Measurements from ENCODE around the gene THY1. TPM values are rescaled to one million over a fixed set of nuclear protein-coding genes. Genes with fewer than 3 reads are reported as not detected.

Gene THY1
- polyA plus RNA-seq, 1 donor from 2014 or later = 98.3 TPM

DNA sequence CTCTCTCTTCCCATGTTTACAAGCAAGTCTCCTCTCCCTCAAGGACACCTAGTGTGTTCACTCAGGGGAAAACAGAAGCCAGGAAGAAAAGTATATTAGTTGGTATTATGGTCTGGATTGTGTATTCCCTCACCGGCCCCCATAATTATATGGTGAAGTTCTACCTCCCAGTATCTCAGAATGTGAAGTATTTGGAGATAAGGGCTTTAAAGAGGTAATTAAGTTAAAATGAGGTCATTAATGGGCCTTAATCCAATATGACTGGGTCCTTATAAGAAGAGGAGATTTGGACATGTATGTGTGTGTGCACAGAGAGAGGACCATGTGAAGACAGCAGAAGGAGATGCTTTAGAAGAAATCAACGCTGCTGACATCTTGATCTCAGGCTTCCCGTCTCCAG lies 26.5 kb upstream of the THY1 start:
- no peaks in the 10 kb centered on the region for H3K79me2 ChIP-seq (replicated peaks; ENCODE audit: insufficient read depth, low read length)

DNA sequence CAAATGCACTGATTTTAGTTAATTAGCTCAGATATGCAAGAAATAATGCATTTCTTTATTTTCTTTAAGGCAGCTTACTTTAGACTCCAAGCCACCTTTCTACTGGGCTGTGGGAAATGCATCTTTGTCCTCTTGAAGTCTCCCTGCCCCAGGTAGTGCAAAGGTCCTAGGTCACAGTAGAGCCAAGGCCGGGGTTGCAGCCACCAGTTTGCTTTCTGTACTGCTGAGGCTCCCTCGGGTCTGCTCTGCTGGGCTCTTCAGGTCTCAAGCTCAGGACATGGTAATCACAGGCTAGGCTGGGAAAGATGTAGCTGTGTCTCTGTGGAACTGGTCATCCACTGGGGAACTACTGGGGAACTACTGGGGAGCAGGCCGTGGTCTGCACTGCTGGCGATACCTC lies 25.4 kb upstream of the THY1 start:
- H4K20me1 ChIP-seq (ENCODE audit: insufficient read depth) = no peaks in the 10 kb centered on the region

More for the DNA sequence above, 26.5 kb upstream of the THY1 start:
- H3K27ac ChIP-seq (ENCODE audit: low read length) = no peak overlapping the region
- no peaks in the 10 kb centered on the region for H3F3A ChIP-seq (ENCODE audit: insufficient read depth, low read length, poor library complexity, severe bottlenecking)
- no peak overlapping the region for H3K9ac ChIP-seq (ENCODE audit: low read length)
- no peaks in the 10 kb centered on the region for H4K20me1 ChIP-seq (ENCODE audit: insufficient read depth)
- no peak for TF ChIP-seq SMC3 (conservative IDR thresholded peaks at IDR 0.05; ENCODE audit: poor library complexity)
- no peak for TF ChIP-seq MXI1 (conservative IDR thresholded peaks at IDR 0.05; ENCODE audit: poor library complexity, severe bottlenecking)
- TF ChIP-seq RAD21 (conservative IDR thresholded peaks at IDR 0.05) = no peak
- TF ChIP-seq, protein P1, sequence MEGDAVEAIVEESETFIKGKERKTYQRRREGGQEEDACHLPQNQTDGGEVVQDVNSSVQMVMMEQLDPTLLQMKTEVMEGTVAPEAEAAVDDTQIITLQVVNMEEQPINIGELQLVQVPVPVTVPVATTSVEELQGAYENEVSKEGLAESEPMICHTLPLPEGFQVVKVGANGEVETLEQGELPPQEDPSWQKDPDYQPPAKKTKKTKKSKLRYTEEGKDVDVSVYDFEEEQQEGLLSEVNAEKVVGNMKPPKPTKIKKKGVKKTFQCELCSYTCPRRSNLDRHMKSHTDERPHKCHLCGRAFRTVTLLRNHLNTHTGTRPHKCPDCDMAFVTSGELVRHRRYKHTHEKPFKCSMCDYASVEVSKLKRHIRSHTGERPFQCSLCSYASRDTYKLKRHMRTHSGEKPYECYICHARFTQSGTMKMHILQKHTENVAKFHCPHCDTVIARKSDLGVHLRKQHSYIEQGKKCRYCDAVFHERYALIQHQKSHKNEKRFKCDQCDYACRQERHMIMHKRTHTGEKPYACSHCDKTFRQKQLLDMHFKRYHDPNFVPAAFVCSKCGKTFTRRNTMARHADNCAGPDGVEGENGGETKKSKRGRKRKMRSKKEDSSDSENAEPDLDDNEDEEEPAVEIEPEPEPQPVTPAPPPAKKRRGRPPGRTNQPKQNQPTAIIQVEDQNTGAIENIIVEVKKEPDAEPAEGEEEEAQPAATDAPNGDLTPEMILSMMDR (IDR thresholded peaks at IDR 0.05; ENCODE audit: poor library complexity, severe bottlenecking) = no peak
- TF ChIP-seq, protein P2, sequence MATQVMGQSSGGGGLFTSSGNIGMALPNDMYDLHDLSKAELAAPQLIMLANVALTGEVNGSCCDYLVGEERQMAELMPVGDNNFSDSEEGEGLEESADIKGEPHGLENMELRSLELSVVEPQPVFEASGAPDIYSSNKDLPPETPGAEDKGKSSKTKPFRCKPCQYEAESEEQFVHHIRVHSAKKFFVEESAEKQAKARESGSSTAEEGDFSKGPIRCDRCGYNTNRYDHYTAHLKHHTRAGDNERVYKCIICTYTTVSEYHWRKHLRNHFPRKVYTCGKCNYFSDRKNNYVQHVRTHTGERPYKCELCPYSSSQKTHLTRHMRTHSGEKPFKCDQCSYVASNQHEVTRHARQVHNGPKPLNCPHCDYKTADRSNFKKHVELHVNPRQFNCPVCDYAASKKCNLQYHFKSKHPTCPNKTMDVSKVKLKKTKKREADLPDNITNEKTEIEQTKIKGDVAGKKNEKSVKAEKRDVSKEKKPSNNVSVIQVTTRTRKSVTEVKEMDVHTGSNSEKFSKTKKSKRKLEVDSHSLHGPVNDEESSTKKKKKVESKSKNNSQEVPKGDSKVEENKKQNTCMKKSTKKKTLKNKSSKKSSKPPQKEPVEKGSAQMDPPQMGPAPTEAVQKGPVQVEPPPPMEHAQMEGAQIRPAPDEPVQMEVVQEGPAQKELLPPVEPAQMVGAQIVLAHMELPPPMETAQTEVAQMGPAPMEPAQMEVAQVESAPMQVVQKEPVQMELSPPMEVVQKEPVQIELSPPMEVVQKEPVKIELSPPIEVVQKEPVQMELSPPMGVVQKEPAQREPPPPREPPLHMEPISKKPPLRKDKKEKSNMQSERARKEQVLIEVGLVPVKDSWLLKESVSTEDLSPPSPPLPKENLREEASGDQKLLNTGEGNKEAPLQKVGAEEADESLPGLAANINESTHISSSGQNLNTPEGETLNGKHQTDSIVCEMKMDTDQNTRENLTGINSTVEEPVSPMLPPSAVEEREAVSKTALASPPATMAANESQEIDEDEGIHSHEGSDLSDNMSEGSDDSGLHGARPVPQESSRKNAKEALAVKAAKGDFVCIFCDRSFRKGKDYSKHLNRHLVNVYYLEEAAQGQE (IDR thresholded peaks at IDR 0.05; ENCODE audit: borderline replicate concordance) = no peak
- TF ChIP-seq POLR2AphosphoS5 (IDR thresholded peaks at IDR 0.05) = no peak
- no peak for TF ChIP-seq EP300 (conservative IDR thresholded peaks at IDR 0.05; ENCODE audit: poor library complexity, severe bottlenecking)
- TF ChIP-seq TAF1 (IDR thresholded peaks at IDR 0.05; ENCODE audit: low read depth) = no peak
- TF ChIP-seq EZH2 (IDR thresholded peaks at IDR 0.05; ENCODE audit: borderline replicate concordance, insufficient read depth, low read length, poor library complexity, severe bottlenecking) = no peak
- no peak overlapping the region for H2AFZ ChIP-seq (ENCODE audit: low read depth, low read length)
- H3K27me3 ChIP-seq (ENCODE audit: insufficient read depth, low read depth, low read length) = no peaks in the 10 kb centered on the region
- H3K4me2 ChIP-seq (ENCODE audit: low read length) = no peak overlapping the region
- H3K9me2 ChIP-seq (ENCODE audit: insufficient read depth, low read length) = no peaks in the 10 kb centered on the region
- no peak overlapping the region for H3K4me3 ChIP-seq (ENCODE audit: low read length)
- H3K9me3 ChIP-seq (ENCODE audit: low read length) = no peaks in the 10 kb centered on the region
- no peaks in the 10 kb centered on the region for H3K36me3 ChIP-seq (ENCODE audit: insufficient read depth, low read length)

More for the DNA sequence above, 25.4 kb upstream of the THY1 start:
- Histone ChIP-seq H3K9ac (ENCODE audit: low read length) (no peak overlapping the region), H3K9me3 (ENCODE audit: low read length) (no peaks in the 10 kb centered on the region), H3K4me3 (ENCODE audit: low read length) (no peak overlapping the region), H3K9me2 (ENCODE audit: insufficient read depth, low read length) (no peaks in the 10 kb centered on the region), H2AFZ (ENCODE audit: low read depth, low read length) (no peak overlapping the region), H3K27me3 (ENCODE audit: insufficient read depth, low read depth, low read length) (no peaks in the 10 kb centered on the region), H3F3A (ENCODE audit: insufficient read depth, low read length, poor library complexity, severe bottlenecking) (no peaks in the 10 kb centered on the region), H3K79me2 (replicated peaks; ENCODE audit: insufficient read depth, low read length) (no peaks in the 10 kb centered on the region), H3K27ac (ENCODE audit: low read length) (no peak overlapping the region), H3K36me3 (ENCODE audit: insufficient read depth, low read length) (no peaks in the 10 kb centered on the region), H3K4me2 (ENCODE audit: low read length) (no peak overlapping the region)
- TF ChIP-seq, protein P1 (IDR thresholded peaks at IDR 0.05; ENCODE audit: poor library complexity, severe bottlenecking) = no peak
- TF ChIP-seq SMC3 (conservative IDR thresholded peaks at IDR 0.05; ENCODE audit: poor library complexity) (no peak), EZH2 (IDR thresholded peaks at IDR 0.05; ENCODE audit: borderline replicate concordance, insufficient read depth, low read length, poor library complexity, severe bottlenecking) (no peak), MXI1 (conservative IDR thresholded peaks at IDR 0.05; ENCODE audit: poor library complexity, severe bottlenecking) (no peak), RAD21 (conservative IDR thresholded peaks at IDR 0.05) (no peak), TAF1 (IDR thresholded peaks at IDR 0.05; ENCODE audit: low read depth) (no peak), POLR2AphosphoS5 (IDR thresholded peaks at IDR 0.05) (no peak), EP300 (conservative IDR thresholded peaks at IDR 0.05; ENCODE audit: poor library complexity, severe bottlenecking) (no peak)
- TF ChIP-seq, protein P2 (IDR thresholded peaks at IDR 0.05; ENCODE audit: borderline replicate concordance) = no peak
